IMR-90 (cell line): Measurements from ENCODE around the gene ETV7. TPM values are rescaled to one million over a fixed set of nuclear protein-coding genes. Genes with fewer than 3 reads are reported as not detected.
A peak's percentile ranks its signal among the peaks of the same experiment; 100 is the strongest.

Experiments
- ATAC-seq: fragments of 200-7000 bp; cut with Tn5 transposase; 2 replicates; pipeline ENCODE4 v1.9.1; 2020; ENCODE audit warnings: low read depth, mild to moderate bottlenecking, moderate library complexity
- BruUV-seq: library from RNA; stranded (reverse); fragments of 400-500 nt; replicated peaks from 2 replicates; lab custom pipeline; 2021; lab: Mats Ljungman, UMichigan
- CTCF ChIA-PET: fragments of 300-600 bp; formaldehyde crosslinking; extraction: SDS; loops from one replicate; lab custom pipeline; 2021; ENCODE audit warnings: antibody characterized with exemption; lab: Yijun Ruan, JAX
- POLR2A ChIA-PET: fragments of 300-600 bp; sonication (Branson Sonifier 250); formaldehyde crosslinking; loops from one replicate; lab custom pipeline; 2022; ENCODE audit warnings: antibody characterized with exemption; ENCODE audit not compliant: unreplicated experiment; lab: Charles Lee
- DNase-seq: peaks from one replicate; pipeline ENCODE4 v3.0.0; 2013
- H2AFZ ChIP-seq: replicated peaks from 2 replicates; pipeline ENCODE3; 2013; ENCODE audit warnings: low read length, mild to moderate bottlenecking; ENCODE audit not compliant: poor library complexity
- H2AK5ac ChIP-seq: 2 replicates; pipeline ENCODE4 v1.6.1; 2013; ENCODE audit warnings: low read depth, low read length, inconsistent platforms
- H2AK9ac ChIP-seq: replicated peaks from 2 replicates; pipeline ENCODE3; 2013; ENCODE audit warnings: mild to moderate bottlenecking, low read depth, low read length, moderate library complexity; ENCODE audit not compliant: poor library complexity
- H2BK120ac ChIP-seq: 2 replicates; pipeline ENCODE4 v1.6.1; 2013; ENCODE audit warnings: low read depth, low read length, inconsistent platforms
- H2BK15ac ChIP-seq: 3 replicates; pipeline ENCODE4 v1.6.1; 2013; ENCODE audit warnings: low read depth, low read length, inconsistent platforms
- H2BK20ac ChIP-seq: 2 replicates; pipeline ENCODE4 v1.6.1; 2013; ENCODE audit warnings: low read depth, mild to moderate bottlenecking, inconsistent platforms, low read length, moderate library complexity
- H2BK5ac ChIP-seq: 2 replicates; pipeline ENCODE4 v1.6.1; 2013; ENCODE audit warnings: mild to moderate bottlenecking, low read depth, low read length, inconsistent platforms; ENCODE audit not compliant: poor library complexity, severe bottlenecking
- H3K14ac ChIP-seq: replicated peaks from 2 replicates; pipeline ENCODE4 v1.6.1; 2013; ENCODE audit warnings: low read depth, low read length, inconsistent platforms
- H3K18ac ChIP-seq: 2 replicates; pipeline ENCODE4 v1.6.1; 2013; ENCODE audit warnings: low read depth, low read length, control low read depth
- H3K23ac ChIP-seq: 2 replicates; pipeline ENCODE4 v1.6.1; 2013; ENCODE audit warnings: low read depth, low read length, inconsistent platforms
- H3K27ac ChIP-seq: 2 replicates; pipeline ENCODE4 v1.5.1; 2013; ENCODE audit warnings: mild to moderate bottlenecking, control low read depth, low read length; ENCODE audit not compliant: insufficient read depth
- H3K27me3 ChIP-seq: 2 replicates; pipeline ENCODE4 v1.6.1; 2013; ENCODE audit warnings: low read length; ENCODE audit not compliant: control insufficient read depth, insufficient read depth
- H3K36me3 ChIP-seq: 2 replicates; pipeline ENCODE4 v1.6.1; 2013; ENCODE audit warnings: low read length, mixed read lengths; ENCODE audit not compliant: control insufficient read depth, insufficient read depth
- H3K4ac ChIP-seq: 2 replicates; pipeline ENCODE4 v1.6.1; 2013; ENCODE audit warnings: low read depth, low read length, inconsistent platforms
- H3K4me1 ChIP-seq: 2 replicates; pipeline ENCODE4 v1.6.1; 2013; ENCODE audit warnings: low read length, mixed read lengths; ENCODE audit not compliant: control insufficient read depth, insufficient read depth
- H3K4me2 ChIP-seq: 2 replicates; pipeline ENCODE4 v1.6.1; 2013; ENCODE audit warnings: low read depth, mild to moderate bottlenecking, control low read depth, low read length, moderate library complexity
- H3K4me3 ChIP-seq: 2 replicates; pipeline ENCODE4 v1.5.1; 2013; ENCODE audit warnings: low read depth, mild to moderate bottlenecking, control low read depth, low read length, moderate library complexity; ENCODE audit not compliant: insufficient read depth
- H3K56ac ChIP-seq: 2 replicates; pipeline ENCODE4 v1.6.1; 2013; ENCODE audit warnings: low read length, inconsistent platforms; ENCODE audit not compliant: insufficient read depth; ENCODE audit errors: extremely low read depth
- H3K79me1 ChIP-seq, 2 experiments: 2 replicates each; pipeline ENCODE4 v1.6.1; 2013; ENCODE audit warnings: low read length in 2 of 2, inconsistent platforms in 1 of 2, low read depth in 1 of 2
- H3K9ac ChIP-seq: 2 replicates; pipeline ENCODE4 v1.6.1; 2013; ENCODE audit warnings: low read depth, low read length, control low read depth
- H3K9me1 ChIP-seq: 2 replicates; pipeline ENCODE4 v1.6.1; 2013; ENCODE audit warnings: low read length, inconsistent platforms; ENCODE audit not compliant: insufficient read depth
- H3K9me3 ChIP-seq: 2 replicates; pipeline ENCODE4 v1.6.1; 2013; ENCODE audit warnings: low read length; ENCODE audit not compliant: control insufficient read depth, insufficient read depth
- H4K20me1 ChIP-seq: 2 replicates; pipeline ENCODE4 v1.6.1; 2013; ENCODE audit warnings: low read length, inconsistent platforms; ENCODE audit not compliant: insufficient read depth
- H4K5ac ChIP-seq: 2 replicates; pipeline ENCODE4 v1.6.1; 2013; ENCODE audit warnings: mild to moderate bottlenecking, low read depth, low read length, control low read depth
- H4K8ac ChIP-seq, 2 experiments: 2 replicates each; pipeline ENCODE4 v1.6.1; 2013; ENCODE audit warnings: low read depth in 2 of 2, low read length in 2 of 2, control low read depth in 1 of 2, inconsistent platforms in 1 of 2
- H4K91ac ChIP-seq: 2 replicates; pipeline ENCODE4 v1.6.1; 2013; ENCODE audit warnings: low read depth, low read length, inconsistent platforms; ENCODE audit not compliant: insufficient read depth
- BHLHE40 ChIP-seq: fragments of 150-350 bp; IDR thresholded peaks from 2 replicates; pipeline ENCODE4 v1.6.1; 2016; ENCODE audit warnings: mild to moderate bottlenecking, low read depth, low read length
- CEBPB ChIP-seq: IDR thresholded peaks from 2 replicates; pipeline ENCODE4 v1.6.1; 2012; ENCODE audit warnings: low read depth, low read length, improper control_type of control experiment
- FOS ChIP-seq: fragments of 150-350 bp; IDR thresholded peaks from 2 replicates; pipeline ENCODE4 v1.6.1; 2016; ENCODE audit warnings: low read depth, low read length
- MAFK ChIP-seq: IDR thresholded peaks from 2 replicates; pipeline ENCODE4 v1.6.1; 2012; ENCODE audit warnings: low read depth, low read length, improper control_type of control experiment
- MAZ ChIP-seq: IDR thresholded peaks from 2 replicates; pipeline ENCODE4 v1.6.1; 2012; ENCODE audit warnings: low read depth, mild to moderate bottlenecking, low read length, improper control_type of control experiment, moderate library complexity, borderline replicate concordance
- NFE2L2 ChIP-seq: fragments of 150-350 bp; IDR thresholded peaks from 2 replicates; pipeline ENCODE4 v1.6.1; 2016; ENCODE audit warnings: low read depth, mild to moderate bottlenecking, low read length
- POLR2A ChIP-seq: IDR thresholded peaks from 2 replicates; pipeline ENCODE4 v1.6.1; 2012; ENCODE audit warnings: mild to moderate bottlenecking, low read depth, low read length
- RCOR1 ChIP-seq: IDR thresholded peaks from 2 replicates; pipeline ENCODE4 v1.6.1; 2012; ENCODE audit warnings: mild to moderate bottlenecking, low read length, improper control_type of control experiment; ENCODE audit not compliant: insufficient replicate concordance
- RFX5 ChIP-seq: IDR thresholded peaks from 2 replicates; pipeline ENCODE4 v1.8.0; 2012; ENCODE audit warnings: low read depth, mild to moderate bottlenecking, low read length, moderate library complexity
- WGBS, 2 experiments: methylation state at CpG; one replicate each; pipeline versions ENCODE4 v1.1.5 to v1.1.7; 2013; ENCODE audit warnings: missing lambda C conversion rate in 2 of 2; ENCODE audit not compliant: insufficient read length in 1 of 2; ENCODE audit errors: extremely low coverage in 2 of 2; 5-methylcytosine and 5-hydroxymethylcytosine counted together
- dilution Hi-C: fragments of 300-500 bp; cut with HindIII; formaldehyde crosslinking; loops from one replicate; pipeline ENCODE4 v1.14.3; 2018; ENCODE audit warnings: low sequenced_read_pairs; ENCODE audit not compliant: unreplicated experiment
- in situ Hi-C: fragments of 300-500 bp; cut with MboI; formaldehyde crosslinking; loops from 3 replicates; pipeline ENCODE4 v1.14.3; 2019; ENCODE audit warnings: low sequenced_read_pairs, inconsistent platforms, mixed read lengths
- intact Hi-C: fragments of 100-400 bp; cut with micrococcal nuclease; formaldehyde crosslinking; loops from 2 replicates; pipeline ENCODE4 v1.10.0; 2022
- polyA plus RNA-seq, 3 experiments: library from polyadenylated mRNA; depleted of rRNA; stranded (reverse); fragments of >200 nt; gene quantifications; 2 replicates each; pipeline ENCODE4 v1.2.3, GENCODE V29; 2012; ENCODE audit warnings: low replicate concordance in 1 of 3
- total RNA-seq: library from RNA; depleted of rRNA; stranded (reverse); fragments of >200 nt; gene quantifications from 2 replicates; pipeline ENCODE4 v1.2.3, GENCODE V29; 2012

The ETV7 gene
- total and polyA plus RNA-seq, 2 of the 4 experiments (the other 2 are of a cell fraction), result 0.17 to 0.18 TPM

DNA sequence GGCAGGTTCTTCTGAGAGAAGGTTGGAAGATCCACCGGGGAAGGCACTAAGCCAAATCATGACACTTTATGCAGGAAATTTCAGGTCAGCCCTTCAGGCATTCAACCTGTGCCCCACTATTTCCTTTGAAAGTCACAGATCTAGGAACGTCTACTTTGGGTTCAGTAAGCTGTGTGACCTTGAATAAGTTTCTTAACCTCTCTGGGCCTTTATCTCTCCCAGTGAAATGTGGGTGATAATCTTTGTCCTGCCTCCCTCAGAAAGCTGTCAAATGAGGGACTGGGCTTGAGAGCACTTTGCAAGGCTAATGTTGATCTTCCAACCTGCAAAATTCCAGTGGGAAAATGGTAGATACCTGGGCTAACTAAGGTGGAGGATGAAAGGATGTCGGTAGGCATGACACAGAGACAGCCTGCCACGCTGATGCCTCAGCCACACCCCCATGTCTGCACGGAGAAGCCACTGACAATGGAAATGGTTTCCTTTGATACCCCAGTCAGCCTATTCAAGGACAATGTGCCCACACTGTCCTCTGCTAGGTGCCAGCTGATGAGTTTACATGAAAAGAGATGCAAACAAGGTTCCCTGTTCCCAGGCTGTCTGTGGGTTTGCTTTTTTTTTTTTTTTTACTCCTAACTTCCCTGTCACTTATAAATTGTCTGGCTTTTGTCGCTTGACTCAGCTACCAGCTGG, 60.1 kb downstream of the ETV7 start (continued):
- no peak for TF ChIP-seq NFE2L2

DNA sequence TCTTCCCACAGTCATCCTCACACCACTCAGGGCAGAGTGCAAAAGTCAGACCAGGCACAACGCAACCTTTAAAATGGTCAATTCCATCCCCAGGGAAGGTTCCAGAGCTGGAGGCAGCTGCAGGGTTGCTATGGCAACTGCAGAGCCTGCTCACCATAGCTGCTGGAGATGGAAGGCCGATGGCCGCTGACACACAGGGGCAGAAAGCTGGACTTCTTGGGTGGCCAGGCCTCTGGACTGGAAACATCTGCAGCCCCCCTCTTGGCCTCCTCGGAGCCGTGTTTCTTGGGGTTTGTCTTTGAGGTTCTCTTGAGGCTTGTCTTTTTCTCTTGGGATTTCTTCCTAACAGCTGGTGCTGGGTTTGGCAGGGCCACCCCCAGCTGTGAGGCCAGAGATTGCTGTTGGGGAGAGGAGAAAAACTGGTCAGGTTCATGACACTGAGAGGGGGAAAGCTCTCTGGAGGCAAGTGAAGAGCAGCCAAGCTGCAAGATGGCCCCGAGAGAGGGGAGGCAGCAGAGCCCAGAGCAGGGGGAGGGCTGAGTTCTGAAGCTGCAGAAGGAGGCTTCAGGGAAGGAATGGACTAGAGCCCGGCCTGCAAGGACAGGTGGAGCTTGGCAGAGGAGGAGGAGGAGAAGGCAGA, 61.0 kb downstream of the ETV7 start:
- in situ Hi-C loops, result no loop called here
- Histone ChIP-seq H3K9me3 (no peaks in the 10 kb centered on the region), H2BK5ac (no peak overlapping the region), H4K8ac (no peak overlapping the region), H2AK9ac (no peak overlapping the region), H3K9ac (no peak overlapping the region), H3K27me3 (peaks cover 69% of the 10 kb centered on the region), H2AK5ac (no peak overlapping the region), H3K14ac (no peak overlapping the region), H3K18ac (no peak overlapping the region), H3K4me2 (no peak overlapping the region), H3K56ac (no peak overlapping the region), H3K9me1 (no peaks in the 10 kb centered on the region), H4K20me1 (no peaks in the 10 kb centered on the region), H3K23ac (no peak overlapping the region), H2BK15ac (no peak overlapping the region), H3K79me1 (no peaks in the 10 kb centered on the region), H4K91ac (no peak overlapping the region), H3K4ac (no peak overlapping the region), H2AFZ (no peak overlapping the region), H2BK120ac (no peak overlapping the region), H3K4me3 (no peak overlapping the region), H3K36me3 (no peaks in the 10 kb centered on the region), H2BK20ac (no peak overlapping the region), H3K27ac (no peak overlapping the region), H4K5ac (no peak overlapping the region), H3K4me1 (no peaks in the 10 kb centered on the region; the same call in 1 of the 2 replicates)
- CTCF ChIA-PET, result interaction anchor here (0.9 kb wide), 1 partner anchor 24 kb away, joined by 3 read pairs; no protein-coding TSS in a partner anchor
- dilution Hi-C loops, result no loop called here
- TF ChIP-seq MAFK, result no peak
- no peak for TF ChIP-seq RCOR1
- no peak for TF ChIP-seq FOS
- no peak for TF ChIP-seq BHLHE40
- no peak for TF ChIP-seq MAZ
- no peak for TF ChIP-seq POLR2A
- no peak for TF ChIP-seq NFE2L2
- TF ChIP-seq RFX5, result no peak
- TF ChIP-seq CEBPB, result no peak
- no TSS peak for BruUV-seq
- POLR2A ChIA-PET, result no interaction called here
- ATAC-seq (peak; percentile 62), DNase-seq (peak; percentile 27)
- intact Hi-C loops, result no loop called here
- WGBS, 2 experiments, result no CpG with 5 or more reads among the region's 7 CpGs
